Activated CD4-positive, alpha-beta T cell treated with anti-CD3 and anti-CD28 coated beads, Interleukin-2, amount 50 U/mL, for 1 hour (primary cell): ENCODE data around the gene FANCG.

Experiments
- DNase-seq: peaks from one replicate; pipeline ENCODE4 v3.0.0-alpha.2; 2020

Gene FANCG

GRCh38 chr9:35057271-35057620 lies 22.5 kb downstream of the FANCG start:
- DNase-seq = no peak

GRCh38 chr9:35056571-35057270 lies 23.0 kb downstream of the FANCG start:
- DNase-seq = no peak

GRCh38 chr9:35054871-35055644 lies 24.7 kb downstream of the FANCG start:
- no peak for DNase-seq

GRCh38 chr9:35054185-35054835 lies 25.4 kb downstream of the FANCG start:
- no peak for DNase-seq

GRCh38 chr9:35051069-35051967 lies 28.4 kb downstream of the FANCG start:
- DNase-seq = peak; percentile 57

- DNase-seq = no peak
Observed at GRCh38 chr9:35048511-35048910, 31.2 kb downstream of the FANCG start.

GRCh38 chr9:35044071-35044470 lies 35.7 kb downstream of the FANCG start:
- DNase-seq = no peak

GRCh38 chr9:35042891-35043545 lies 36.7 kb downstream of the FANCG start:
- no peak for DNase-seq

GRCh38 chr9:35042081-35042604 lies 37.6 kb downstream of the FANCG start:
- DNase-seq = no peak

- peak; percentile 40 for DNase-seq
Observed at GRCh38 chr9:35035851-35036701, 43.7 kb downstream of the FANCG start.

- no peak for DNase-seq
Observed at GRCh38 chr9:35033101-35033500, 46.6 kb downstream of the FANCG start.

GRCh38 chr9:35029852-35030251 lies 49.9 kb downstream of the FANCG start:
- no peak for DNase-seq

GRCh38 chr9:35029241-35029640 lies 50.5 kb downstream of the FANCG start:
- no peak for DNase-seq

GRCh38 chr9:35028341-35028740 lies 51.4 kb downstream of the FANCG start:
- no peak for DNase-seq

- DNase-seq = no peak
Observed at GRCh38 chr9:35027860-35028259, 51.9 kb downstream of the FANCG start.

GRCh38 chr9:35027374-35027773 lies 52.4 kb downstream of the FANCG start:
- DNase-seq = no peak

- DNase-seq = no peak
Observed at GRCh38 chr9:35026671-35027070, 53.1 kb downstream of the FANCG start.
